ENCODE results near the gene ZNF575. TPM values are rescaled to one million over a fixed set of nuclear protein-coding genes. Genes with fewer than 3 reads are reported as not detected.

Gene ZNF575
- total RNA-seq, 2 donors from 2014 or later, result 6.4 to 11.3 TPM

- Histone ChIP-seq H3K9me3 (no peaks in the 10 kb centered on the region), H3K4me1 (no peaks in the 10 kb centered on the region), H3K27me3 (no peaks in the 10 kb centered on the region), H3K9ac (ENCODE audit: low read depth in 2 of 2, low read length in 2 of 2) (peak overlapping the region; percentile 74 to 82), H3K4me3 (peak overlapping the region; percentile 53), H3K27ac (peak overlapping the region; percentile 96), H3K36me3 (no peaks in the 10 kb centered on the region)
- peak; percentile 90 for DNase-seq
- TF ChIP-seq, protein P1, sequence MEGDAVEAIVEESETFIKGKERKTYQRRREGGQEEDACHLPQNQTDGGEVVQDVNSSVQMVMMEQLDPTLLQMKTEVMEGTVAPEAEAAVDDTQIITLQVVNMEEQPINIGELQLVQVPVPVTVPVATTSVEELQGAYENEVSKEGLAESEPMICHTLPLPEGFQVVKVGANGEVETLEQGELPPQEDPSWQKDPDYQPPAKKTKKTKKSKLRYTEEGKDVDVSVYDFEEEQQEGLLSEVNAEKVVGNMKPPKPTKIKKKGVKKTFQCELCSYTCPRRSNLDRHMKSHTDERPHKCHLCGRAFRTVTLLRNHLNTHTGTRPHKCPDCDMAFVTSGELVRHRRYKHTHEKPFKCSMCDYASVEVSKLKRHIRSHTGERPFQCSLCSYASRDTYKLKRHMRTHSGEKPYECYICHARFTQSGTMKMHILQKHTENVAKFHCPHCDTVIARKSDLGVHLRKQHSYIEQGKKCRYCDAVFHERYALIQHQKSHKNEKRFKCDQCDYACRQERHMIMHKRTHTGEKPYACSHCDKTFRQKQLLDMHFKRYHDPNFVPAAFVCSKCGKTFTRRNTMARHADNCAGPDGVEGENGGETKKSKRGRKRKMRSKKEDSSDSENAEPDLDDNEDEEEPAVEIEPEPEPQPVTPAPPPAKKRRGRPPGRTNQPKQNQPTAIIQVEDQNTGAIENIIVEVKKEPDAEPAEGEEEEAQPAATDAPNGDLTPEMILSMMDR (IDR thresholded peaks at IDR 0.05), result no peak
- intact Hi-C loops (cut with DNase I), result loop anchor here (10.0 kb wide), 1 partner anchor 62 kb away; the partner anchor contains the start of genes IRGQ and ZNF576
Measured at GRCh38 chr19:43532571-43532961, 422 bp upstream of the ZNF575 start.

DNA sequence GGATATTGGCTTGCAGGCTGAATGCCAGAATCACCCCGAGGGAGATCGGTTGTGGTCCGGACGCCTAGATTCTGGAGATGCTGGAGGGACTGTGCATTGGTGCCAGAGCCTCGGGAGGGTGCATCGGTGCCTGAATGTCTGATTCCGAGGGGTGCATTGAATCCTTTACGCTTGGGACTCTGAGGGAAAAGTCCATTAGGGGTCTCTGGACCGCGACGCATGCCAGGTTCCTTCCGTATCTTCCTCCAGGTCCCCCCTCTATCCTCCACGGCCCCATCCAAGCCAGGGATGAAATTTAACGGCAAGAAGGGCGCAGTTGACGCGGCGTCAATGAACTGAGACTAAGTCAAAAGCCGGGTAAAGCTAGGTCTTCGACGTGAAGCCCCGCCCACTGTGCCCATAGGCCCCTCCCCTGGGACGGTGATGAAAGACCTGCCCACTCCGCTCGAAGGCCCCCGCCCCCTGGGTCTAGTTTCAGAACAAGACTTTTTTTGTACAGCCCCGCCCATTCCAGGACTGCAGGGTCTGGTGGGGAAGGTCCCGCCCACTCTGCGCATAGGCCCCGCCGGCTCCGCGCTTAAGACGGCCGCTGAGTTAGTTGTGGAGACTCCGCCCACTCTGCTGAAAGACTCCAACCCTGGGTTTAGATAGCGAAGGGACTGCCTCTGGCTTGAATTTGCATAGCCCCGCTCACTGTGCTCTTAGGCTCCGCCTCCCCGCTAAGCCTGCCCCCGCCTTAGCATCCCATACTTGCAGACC, 737 bp downstream of the ZNF575 start:
- Histone ChIP-seq H3K36me3 (no peaks in the 10 kb centered on the region), H3K9ac (ENCODE audit: low read depth in 2 of 2, low read length in 2 of 2) (peak overlapping the region; percentile 74 to 82), H3K9me3 (no peaks in the 10 kb centered on the region), H3K4me1 (no peaks in the 10 kb centered on the region), H3K27ac (peak overlapping the region; percentile 96), H3K4me3 (peak overlapping the region; percentile 53), H3K27me3 (no peaks in the 10 kb centered on the region)
- DNase-seq, result peak; percentile 100
- TF ChIP-seq, protein P1 (IDR thresholded peaks at IDR 0.05), result no peak
- intact Hi-C loops (cut with DNase I), result loop anchor here (10.0 kb wide), 1 partner anchor 61 kb away; the partner anchor contains the start of genes IRGQ and ZNF576

GRCh38 chr19:43534305-43534815, 1.4 kb downstream of the ZNF575 start:
- H3K27me3 ChIP-seq, result no peaks in the 10 kb centered on the region
- DNase-seq, result no peak
- H3K4me3 ChIP-seq, result peak overlapping the region; percentile 53
- peak overlapping the region; percentile 0 to 23 for H3K9ac ChIP-seq (ENCODE audit: low read depth in 2 of 2, low read length in 2 of 2)
- TF ChIP-seq, protein P1 (IDR thresholded peaks at IDR 0.05), result no peak
- H3K9me3 ChIP-seq, result no peaks in the 10 kb centered on the region
- intact Hi-C loops (cut with DNase I), result loop anchor here (10.0 kb wide), 1 partner anchor 60 kb away; the partner anchor contains the start of genes IRGQ and ZNF576
- no peaks in the 10 kb centered on the region for H3K4me1 ChIP-seq
- peak overlapping the region; percentile 96 for H3K27ac ChIP-seq
- H3K36me3 ChIP-seq, result no peaks in the 10 kb centered on the region

GRCh38 chr19:43534816-43535761, 2.1 kb downstream of the ZNF575 start:
- no peaks in the 10 kb centered on the region for H3K9me3 ChIP-seq
- H3K27me3 ChIP-seq, result no peaks in the 10 kb centered on the region
- peak overlapping the region; percentile 0 to 23 for H3K9ac ChIP-seq (ENCODE audit: low read depth in 2 of 2, low read length in 2 of 2)
- TF ChIP-seq, protein P1 (IDR thresholded peaks at IDR 0.05), result peak; percentile 29
- peak overlapping the region; percentile 96 for H3K27ac ChIP-seq
- intact Hi-C loops (cut with DNase I), result loop anchor here (10.0 kb wide), 1 partner anchor 60 kb away; the partner anchor contains the start of genes IRGQ and ZNF576
- H3K4me1 ChIP-seq, result no peaks in the 10 kb centered on the region
- H3K4me3 ChIP-seq, result no peak overlapping the region
- H3K36me3 ChIP-seq, result no peaks in the 10 kb centered on the region
- peak; percentile 59 for DNase-seq

DNA sequence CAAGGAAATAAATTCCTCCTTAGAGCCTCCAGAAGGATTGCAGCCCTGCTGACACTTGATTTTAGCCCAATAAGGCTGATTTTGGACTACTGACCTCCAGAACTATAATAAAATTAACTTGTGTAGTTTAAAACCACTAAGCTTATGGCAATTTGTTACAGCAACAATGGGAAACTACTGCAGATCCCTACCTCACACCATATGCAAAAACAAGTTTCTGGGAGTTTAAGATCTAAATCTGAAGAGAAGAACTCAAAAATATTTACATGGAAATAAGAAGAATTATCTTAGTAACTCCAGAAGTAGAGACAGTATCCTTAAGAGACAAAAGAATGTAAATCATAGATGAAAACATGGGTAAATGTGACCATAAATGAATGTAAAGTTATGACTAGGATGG, 5.9 kb downstream of the ZNF575 start:
- H3K27me3 ChIP-seq, result no peaks in the 10 kb centered on the region
- no peak overlapping the region for H3K27ac ChIP-seq
- DNase-seq, result no peak
- TF ChIP-seq, protein P1 (IDR thresholded peaks at IDR 0.05), result no peak
- intact Hi-C loops (cut with DNase I), result loop anchor here (10.0 kb wide), 1 partner anchor 56 kb away; the partner anchor contains the start of genes IRGQ and ZNF576
- no peaks in the 10 kb centered on the region for H3K4me1 ChIP-seq
- H3K9ac ChIP-seq (ENCODE audit: low read depth in 2 of 2, low read length in 2 of 2), result no peak overlapping the region
- no peaks in the 10 kb centered on the region for H3K36me3 ChIP-seq
- H3K4me3 ChIP-seq, result no peak overlapping the region
- no peaks in the 10 kb centered on the region for H3K9me3 ChIP-seq

All from colonic mucosa (tissue), 4 donors.